AML-193 (cell line): ENCODE data around the gene RAB24.

ENCODE experiments used
- DNase-seq, 2 experiments: peaks; one replicate each; lab custom pipeline; 2025; lab: John Stamatoyannopoulos, UW

RAB24 gene

GRCh38 chr5:177333420-177334154, 30.1 kb upstream of the RAB24 start:
- DNase-seq = no peak

- DNase-seq = no peak
Observed at GRCh38 chr5:177332896-177333260, 29.4 kb upstream of the RAB24 start.

GRCh38 chr5:177332031-177332895, 28.7 kb upstream of the RAB24 start:
- no peak for DNase-seq

- no peak for DNase-seq
Observed at GRCh38 chr5:177330991-177331842, 27.7 kb upstream of the RAB24 start.

GRCh38 chr5:177329883-177330282, 26.4 kb upstream of the RAB24 start:
- no peak for DNase-seq

- no peak for DNase-seq
Observed at GRCh38 chr5:177328545-177329231, 25.2 kb upstream of the RAB24 start.

GRCh38 chr5:177327539-177328522, 24.3 kb upstream of the RAB24 start:
- no peak for DNase-seq

- no peak for DNase-seq
Observed at GRCh38 chr5:177325868-177326381, 22.4 kb upstream of the RAB24 start.

- DNase-seq = peak; percentile 48 to 69
Observed at GRCh38 chr5:177320879-177321278, 17.4 kb upstream of the RAB24 start.

- no peak for DNase-seq
Observed at GRCh38 chr5:177319913-177320588, 16.5 kb upstream of the RAB24 start.

GRCh38 chr5:177317959-177318377, 14.4 kb upstream of the RAB24 start:
- DNase-seq = peak; percentile 51 to 67

GRCh38 chr5:177316005-177316404, 12.5 kb upstream of the RAB24 start:
- no peak for DNase-seq

GRCh38 chr5:177315411-177315810, 11.9 kb upstream of the RAB24 start:
- no peak for DNase-seq

GRCh38 chr5:177314376-177315342, 11.1 kb upstream of the RAB24 start:
- DNase-seq = no peak

- DNase-seq = no peak
Observed at GRCh38 chr5:177313561-177314259, 10.2 kb upstream of the RAB24 start.

- peak; percentile 44 to 78 for DNase-seq
Observed at GRCh38 chr5:177312649-177313181, 9.2 kb upstream of the RAB24 start.
